ENCODE measurements around the gene CYSRT1.
A peak's percentile ranks its signal among the peaks of the same experiment; 100 is the strongest.
"Not testable (repeated sequence)": the region's sequence is repeated elsewhere in the genome, so short reads cannot be mapped to it uniquely, and the experiment has no call there.

The CYSRT1 gene

GRCh38 chr9:137241490-137242268 lies 16.7 kb downstream of the CYSRT1 start:
- peaks cover 27% of the 10 kb centered on the region for H3K36me3 Mint-ChIP-seq (ENCODE audit: low read depth)
- H3K27ac Mint-ChIP-seq, result peak overlapping the region; percentile 61

DNA sequence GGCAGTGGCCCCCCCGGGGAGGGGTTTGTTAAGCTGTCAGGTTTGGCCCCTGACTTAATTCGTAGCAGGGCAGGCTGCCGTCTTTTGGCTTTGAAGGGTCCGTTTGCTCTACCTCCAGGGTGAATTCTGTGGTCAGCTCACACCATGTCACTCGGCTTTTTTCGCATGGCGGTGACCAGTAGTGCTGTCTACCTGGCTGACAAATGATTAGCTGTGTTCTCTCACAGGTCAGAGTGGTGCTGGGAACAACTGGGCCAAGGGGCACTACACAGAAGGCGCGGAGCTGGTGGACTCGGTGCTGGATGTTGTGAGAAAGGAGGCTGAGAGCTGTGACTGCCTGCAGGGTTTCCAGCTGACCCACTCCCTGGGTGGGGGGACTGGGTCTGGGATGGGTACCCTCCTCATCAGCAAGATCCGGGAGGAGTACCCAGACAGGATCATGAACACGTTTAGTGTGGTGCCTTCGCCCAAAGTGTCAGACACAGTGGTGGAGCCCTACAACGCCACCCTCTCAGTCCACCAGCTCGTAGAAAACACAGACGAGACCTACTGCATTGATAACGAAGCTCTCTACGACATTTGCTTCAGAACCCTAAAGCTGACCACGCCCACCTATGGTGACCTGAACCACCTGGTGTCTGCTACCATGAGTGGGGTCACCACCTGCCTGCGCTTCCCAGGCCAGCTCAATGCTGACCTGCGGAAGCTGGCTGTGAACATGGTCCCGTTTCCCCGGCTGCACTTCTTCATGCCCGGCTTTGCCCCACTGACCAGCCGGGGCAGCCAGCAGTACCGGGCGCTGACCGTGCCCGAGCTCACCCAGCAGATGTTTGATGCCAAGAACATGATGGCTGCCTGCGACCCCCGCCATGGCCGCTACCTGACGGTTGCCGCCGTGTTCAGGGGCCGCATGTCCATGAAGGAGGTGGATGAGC lies 17.6 kb downstream of the CYSRT1 start:
- no peaks in the 10 kb centered on the region for H3K9me3 Mint-ChIP-seq
- H3K4me1 Mint-ChIP-seq (ENCODE audit: low read depth), result peaks cover 33% of the 10 kb centered on the region
- H3K27me3 Mint-ChIP-seq, result no peaks in the 10 kb centered on the region
- peaks cover 27% of the 10 kb centered on the region for H3K36me3 Mint-ChIP-seq (ENCODE audit: low read depth)
- H3K4me3 Mint-ChIP-seq, result peak overlapping the region; percentile 85
- peak overlapping the region; percentile 61 for H3K27ac Mint-ChIP-seq

More at GRCh38 chr9:137241490-137242268, 16.7 kb downstream of the CYSRT1 start:
- no peaks in the 10 kb centered on the region for H3K9me3 Mint-ChIP-seq
- no peaks in the 10 kb centered on the region for H3K27me3 Mint-ChIP-seq
- peaks cover 36% of the 10 kb centered on the region for H3K4me1 Mint-ChIP-seq (ENCODE audit: low read depth)
- H3K4me3 Mint-ChIP-seq, result peak overlapping the region; percentile 89

DNA sequence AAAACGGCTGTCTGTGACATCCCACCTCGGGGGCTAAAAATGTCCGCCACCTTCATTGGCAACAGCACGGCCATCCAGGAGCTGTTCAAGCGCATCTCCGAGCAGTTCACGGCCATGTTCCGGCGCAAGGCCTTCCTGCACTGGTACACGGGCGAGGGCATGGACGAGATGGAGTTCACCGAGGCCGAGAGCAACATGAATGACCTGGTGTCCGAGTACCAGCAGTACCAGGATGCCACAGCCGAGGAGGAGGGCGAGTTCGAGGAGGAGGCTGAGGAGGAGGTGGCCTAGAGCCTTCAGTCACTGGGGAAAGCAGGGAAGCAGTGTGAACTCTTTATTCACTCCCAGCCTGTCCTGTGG lies 18.3 kb downstream of the CYSRT1 start:
- Mint-ChIP-seq H3K27ac (peak overlapping the region; percentile 55), H3K36me3 (ENCODE audit: low read depth) (peaks cover 27% of the 10 kb centered on the region), H3K4me3 (peak overlapping the region; percentile 85), H3K4me1 (ENCODE audit: low read depth) (peaks cover 29% of the 10 kb centered on the region)
- not testable (repeated sequence) for H3K9me3 Mint-ChIP-seq, H3K27me3 Mint-ChIP-seq

GRCh38 chr9:137243626-137244485 lies 18.9 kb downstream of the CYSRT1 start:
- Mint-ChIP-seq H3K4me3 (peak overlapping the region; percentile 85), H3K27ac (peak overlapping the region; percentile 55)

GRCh38 chr9:137244486-137245449 lies 19.8 kb downstream of the CYSRT1 start:
- H3K27ac Mint-ChIP-seq, result no peak overlapping the region
- H3K9me3 Mint-ChIP-seq, result no peaks in the 10 kb centered on the region
- H3K4me3 Mint-ChIP-seq, result no peak overlapping the region
- peaks cover 17% of the 10 kb centered on the region for H3K4me1 Mint-ChIP-seq (ENCODE audit: low read depth)
- peaks cover 27% of the 10 kb centered on the region for H3K36me3 Mint-ChIP-seq (ENCODE audit: low read depth)
- no peaks in the 10 kb centered on the region for H3K27me3 Mint-ChIP-seq

More at GRCh38 chr9:137243626-137244485, 18.9 kb downstream of the CYSRT1 start:
- H3K27me3 Mint-ChIP-seq, result no peaks in the 10 kb centered on the region
- peaks cover 24% of the 10 kb centered on the region for H3K4me1 Mint-ChIP-seq (ENCODE audit: low read depth)
- H3K36me3 Mint-ChIP-seq (ENCODE audit: low read depth), result peaks cover 27% of the 10 kb centered on the region
- H3K9me3 Mint-ChIP-seq, result no peaks in the 10 kb centered on the region

GRCh38 chr9:137245450-137246421 lies 20.8 kb downstream of the CYSRT1 start:
- H3K36me3 Mint-ChIP-seq (ENCODE audit: low read depth), result peaks cover 27% of the 10 kb centered on the region
- no peak overlapping the region for H3K4me3 Mint-ChIP-seq
- peaks cover 15% of the 10 kb centered on the region for H3K4me1 Mint-ChIP-seq (ENCODE audit: low read depth)
- no peak overlapping the region for H3K27ac Mint-ChIP-seq
- H3K27me3 Mint-ChIP-seq, result no peaks in the 10 kb centered on the region
- no peaks in the 10 kb centered on the region for H3K9me3 Mint-ChIP-seq

GRCh38 chr9:137247135-137247915 lies 22.4 kb downstream of the CYSRT1 start:
- peaks cover 17% of the 10 kb centered on the region for H3K36me3 Mint-ChIP-seq (ENCODE audit: low read depth)

DNA sequence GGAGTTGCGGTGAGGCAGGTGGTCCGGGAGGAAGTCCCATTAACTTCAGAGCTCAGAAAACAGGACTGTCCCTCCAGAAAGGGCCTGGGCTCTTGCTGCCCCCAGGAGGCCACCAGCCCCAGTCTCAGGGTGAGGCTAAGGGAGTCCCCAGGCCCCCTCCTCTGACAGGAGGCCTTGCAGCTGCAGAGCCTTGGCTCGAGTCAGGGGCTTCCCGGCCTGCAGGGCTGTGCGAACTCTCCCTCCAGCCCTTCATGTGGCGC lies 22.9 kb downstream of the CYSRT1 start:
- Mint-ChIP-seq H3K9me3 (no peaks in the 10 kb centered on the region), H3K4me3 (no peak overlapping the region), H3K4me1 (ENCODE audit: low read depth) (peaks cover 6% of the 10 kb centered on the region), H3K27ac (no peak overlapping the region), H3K36me3 (ENCODE audit: low read depth) (peaks cover 11% of the 10 kb centered on the region), H3K27me3 (no peaks in the 10 kb centered on the region)

More at GRCh38 chr9:137247135-137247915, 22.4 kb downstream of the CYSRT1 start:
- Mint-ChIP-seq H3K27me3 (no peaks in the 10 kb centered on the region), H3K9me3 (no peaks in the 10 kb centered on the region), H3K4me3 (no peak overlapping the region), H3K27ac (no peak overlapping the region), H3K4me1 (ENCODE audit: low read depth) (peaks cover 11% of the 10 kb centered on the region)

GRCh38 chr9:137250329-137251193 lies 25.6 kb downstream of the CYSRT1 start:
- Mint-ChIP-seq H3K27me3 (no peaks in the 10 kb centered on the region), H3K36me3 (ENCODE audit: low read depth) (no peaks in the 10 kb centered on the region), H3K9me3 (no peaks in the 10 kb centered on the region), H3K27ac (no peak overlapping the region), H3K4me1 (ENCODE audit: low read depth) (peaks cover 5% of the 10 kb centered on the region), H3K4me3 (no peak overlapping the region)

DNA sequence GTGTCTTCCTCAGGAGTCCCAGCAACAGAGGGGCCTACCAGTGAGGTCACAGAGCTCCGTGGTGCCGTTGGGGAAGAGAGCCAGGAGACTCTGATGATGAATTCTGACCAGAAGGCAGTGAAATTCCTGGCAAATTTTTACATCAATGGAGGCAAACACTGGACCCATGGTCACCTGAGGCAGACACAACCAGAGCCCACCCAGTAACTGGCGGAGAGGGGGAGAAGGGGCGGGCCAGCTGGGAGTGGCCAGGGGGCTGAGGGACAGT lies 26.2 kb downstream of the CYSRT1 start, which contains the start of gene STPG3:
Gene STPG3 (plus strand): TSS at position 93 of the 268 bp plus-strand sequence. CDS start 1 bp downstream, at position 94.
- Mint-ChIP-seq H3K4me1 (ENCODE audit: low read depth) (peaks cover 6% of the 10 kb centered on the region), H3K36me3 (ENCODE audit: low read depth) (no peaks in the 10 kb centered on the region), H3K27me3 (no peaks in the 10 kb centered on the region), H3K27ac (no peak within 1 kb of the TSS), H3K9me3 (no peaks in the 10 kb centered on the region), H3K4me3 (no peak within 1 kb of the TSS)

DNA sequence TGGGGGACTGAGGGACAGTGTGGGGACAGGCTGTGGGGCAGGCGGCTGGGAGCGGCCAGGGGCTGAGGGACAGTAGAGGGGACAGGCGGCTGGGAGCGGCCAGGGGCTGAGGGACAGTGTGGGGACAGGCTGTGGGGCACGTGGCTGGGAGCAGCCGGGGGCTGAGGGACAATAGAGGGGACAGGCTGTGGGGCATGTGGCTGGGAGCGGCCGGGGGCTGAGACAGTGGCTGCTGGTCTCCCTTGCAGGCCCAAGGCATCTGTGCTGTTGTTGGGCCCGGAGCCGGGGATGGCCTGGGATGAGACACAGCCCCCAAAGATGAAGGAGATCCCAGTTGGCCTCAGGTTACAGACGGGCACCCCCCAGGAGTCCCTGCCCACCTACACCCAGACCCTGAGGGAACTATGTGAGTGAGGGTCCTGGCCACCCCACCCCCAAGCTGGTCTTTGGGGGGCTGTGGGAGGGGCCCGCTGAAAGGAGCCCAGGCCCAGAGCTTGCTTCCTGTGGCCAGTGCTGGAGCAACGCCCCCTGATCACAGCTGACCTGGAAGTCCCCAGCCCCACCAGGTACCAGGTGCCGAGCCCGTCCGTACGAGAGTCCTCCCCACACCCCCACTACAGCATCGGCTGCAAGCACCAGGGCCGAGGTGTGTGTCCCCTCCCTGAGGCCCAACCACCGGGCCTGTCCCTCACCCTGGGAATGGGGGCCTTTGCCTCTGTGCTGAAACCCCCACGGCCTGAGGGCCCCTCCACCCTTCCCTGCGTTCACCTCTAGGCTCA lies 26.7 kb downstream of the CYSRT1 start:
- no peaks in the 10 kb centered on the region for H3K27me3 Mint-ChIP-seq
- H3K9me3 Mint-ChIP-seq, result no peaks in the 10 kb centered on the region
- H3K27ac Mint-ChIP-seq, result no peak overlapping the region
- H3K4me1 Mint-ChIP-seq (ENCODE audit: low read depth), result peaks cover 11% of the 10 kb centered on the region
- H3K4me3 Mint-ChIP-seq, result no peak overlapping the region
- H3K36me3 Mint-ChIP-seq (ENCODE audit: low read depth), result no peaks in the 10 kb centered on the region

Measured in stimulated activated naive CD8-positive, alpha-beta T cell treated with anti-CD3 and anti-CD28 coated beads, Interleukin-15, Interleukin-2, amounts not matched to agents 100 ng/mL and 50 ng/mL, for 24 hours (primary cell).